Measurements from ENCODE around the gene SENP3.

The SENP3 gene

DNA sequence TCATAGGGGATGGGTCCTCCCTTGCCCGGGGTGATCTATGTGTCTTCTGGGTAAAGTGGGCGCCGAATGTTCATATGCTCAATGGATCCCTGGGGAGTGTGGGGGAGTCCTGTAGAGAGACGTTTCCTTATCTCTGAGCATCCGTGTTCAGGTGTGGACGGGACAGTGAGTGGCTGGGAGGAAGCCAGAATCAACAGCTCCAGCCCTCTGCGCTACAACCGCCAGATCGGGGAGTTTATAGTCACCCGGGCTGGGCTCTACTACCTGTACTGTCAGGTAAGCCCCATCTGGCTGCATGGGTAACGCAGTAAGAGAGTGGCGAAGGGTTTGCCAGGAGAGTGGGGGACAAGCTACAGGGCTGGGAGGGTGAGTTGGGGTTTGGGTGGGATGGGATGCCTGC is 5.1 kb upstream of the SENP3 start:
- no peak for DNase-seq (ENCODE audit: low read depth, low spot score)

GRCh38 chr17:7557147-7557764 is 4.5 kb upstream of the SENP3 start:
- no peak for DNase-seq (ENCODE audit: low read depth, low spot score)

GRCh38 chr17:7557775-7558543 is 3.8 kb upstream of the SENP3 start:
- no peak for DNase-seq (ENCODE audit: low read depth, low spot score)

- no peak for DNase-seq (ENCODE audit: low read depth, low spot score)
Measured at GRCh38 chr17:7558544-7559319, 3.0 kb upstream of the SENP3 start, which contains the start of gene TNFSF13. Gene TNFSF13, plus strand, starts transcription at chr17:7558750. Its CDS starts 290 bp downstream, at chr17:7559040.

DNA sequence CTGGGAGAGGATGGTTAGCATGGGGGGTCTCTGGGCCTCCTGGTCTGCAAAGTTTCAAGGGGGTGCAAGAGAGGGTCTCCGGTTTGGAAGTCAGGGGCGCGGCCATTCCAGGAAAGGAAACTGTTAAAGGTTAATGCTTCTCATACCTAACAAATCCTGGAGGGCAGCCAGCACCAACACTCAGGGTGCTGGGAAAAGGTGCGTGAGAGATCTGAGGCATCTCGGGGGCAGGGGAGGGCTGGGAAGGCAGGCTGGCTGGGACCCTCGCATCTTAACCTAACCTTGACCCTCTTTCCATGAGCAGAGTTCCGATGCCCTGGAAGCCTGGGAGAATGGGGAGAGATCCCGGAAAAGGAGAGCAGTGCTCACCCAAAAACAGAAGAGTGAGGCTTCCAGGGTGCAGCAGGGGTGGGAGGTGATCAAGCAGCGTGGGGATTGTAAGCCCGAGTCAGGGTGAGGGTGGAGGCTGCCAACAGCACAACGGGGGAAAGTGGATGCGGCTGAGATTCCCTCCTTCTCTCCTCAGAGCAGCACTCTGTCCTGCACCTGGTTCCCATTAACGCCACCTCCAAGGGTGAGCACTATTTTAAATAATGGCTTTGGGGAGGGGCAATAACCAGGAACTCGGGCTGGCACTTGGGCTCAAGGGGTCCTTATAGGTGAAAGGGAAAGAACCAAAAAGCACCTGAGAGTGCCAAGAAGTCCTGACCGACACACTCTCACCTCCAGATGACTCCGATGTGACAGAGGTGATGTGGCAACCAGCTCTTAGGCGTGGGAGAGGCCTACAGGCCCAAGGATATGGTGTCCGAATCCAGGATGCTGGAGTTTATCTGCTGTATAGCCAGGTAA is 2.2 kb upstream of the SENP3 start:
- no peak for DNase-seq (ENCODE audit: low read depth, low spot score)

DNA sequence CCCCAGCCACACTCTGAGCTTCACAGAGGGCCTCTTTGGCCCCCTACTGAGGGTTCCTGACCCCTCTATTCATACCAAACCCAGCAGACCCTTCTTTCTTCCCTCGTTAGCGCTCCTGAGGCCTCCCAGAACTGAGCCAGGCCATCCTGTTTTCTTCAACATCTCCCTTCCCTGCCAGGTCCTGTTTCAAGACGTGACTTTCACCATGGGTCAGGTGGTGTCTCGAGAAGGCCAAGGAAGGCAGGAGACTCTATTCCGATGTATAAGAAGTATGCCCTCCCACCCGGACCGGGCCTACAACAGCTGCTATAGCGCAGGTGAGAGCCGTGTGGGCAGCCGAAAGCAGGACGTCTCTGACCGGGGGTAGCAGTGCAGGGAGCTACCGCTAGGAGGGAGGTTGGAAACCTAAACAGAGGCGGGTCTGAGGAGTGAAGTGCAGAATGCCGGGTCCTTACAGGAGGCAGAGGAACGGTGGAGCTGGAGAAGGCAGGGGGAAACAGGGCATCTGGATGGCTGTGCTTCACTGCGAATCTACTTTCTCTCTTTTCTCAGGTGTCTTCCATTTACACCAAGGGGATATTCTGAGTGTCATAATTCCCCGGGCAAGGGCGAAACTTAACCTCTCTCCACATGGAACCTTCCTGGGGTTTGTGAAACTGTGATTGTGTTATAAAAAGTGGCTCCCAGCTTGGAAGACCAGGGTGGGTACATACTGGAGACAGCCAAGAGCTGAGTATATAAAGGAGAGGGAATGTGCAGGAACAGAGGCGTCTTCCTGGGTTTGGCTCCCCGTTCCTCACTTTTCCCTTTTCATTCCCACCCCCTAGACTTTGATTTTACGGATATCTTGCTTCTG is 1.3 kb upstream of the SENP3 start:
- DNase-seq (ENCODE audit: low read depth, low spot score): no peak

GRCh38 chr17:7561028-7561575 is 617 bp upstream of the SENP3 start:
- no peak for DNase-seq (ENCODE audit: low read depth, low spot score)

GRCh38 chr17:7562208-7562605 is 488 bp downstream of the SENP3 start:
- no peak for DNase-seq (ENCODE audit: low read depth, low spot score)

GRCh38 chr17:7563115-7563869 is 1.6 kb downstream of the SENP3 start:
- no peak for DNase-seq (ENCODE audit: low read depth, low spot score)

DNA sequence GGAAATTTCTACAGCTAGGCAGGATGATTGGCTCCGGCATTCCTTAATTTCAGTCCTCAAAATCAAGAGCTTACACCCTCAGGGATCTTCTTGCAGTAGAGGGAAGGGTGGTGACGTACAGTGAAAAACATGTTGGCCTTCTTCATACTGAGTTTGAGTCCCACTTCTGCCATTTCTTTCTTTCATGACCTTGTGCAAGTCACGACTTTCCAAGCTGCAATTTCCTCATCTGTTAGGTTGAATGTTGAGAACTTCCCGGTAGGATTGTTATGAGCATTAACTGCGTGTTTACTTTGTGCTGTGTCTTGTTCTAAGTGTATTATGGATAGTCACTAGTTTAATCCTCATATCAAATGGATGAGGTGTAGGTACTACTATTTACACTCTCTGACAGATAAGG is 7.9 kb downstream of the SENP3 start:
- DNase-seq (ENCODE audit: low read depth, low spot score): no peak

- no peak for DNase-seq (ENCODE audit: low read depth, low spot score)
Measured at GRCh38 chr17:7570351-7570750, 8.6 kb downstream of the SENP3 start.

DNA sequence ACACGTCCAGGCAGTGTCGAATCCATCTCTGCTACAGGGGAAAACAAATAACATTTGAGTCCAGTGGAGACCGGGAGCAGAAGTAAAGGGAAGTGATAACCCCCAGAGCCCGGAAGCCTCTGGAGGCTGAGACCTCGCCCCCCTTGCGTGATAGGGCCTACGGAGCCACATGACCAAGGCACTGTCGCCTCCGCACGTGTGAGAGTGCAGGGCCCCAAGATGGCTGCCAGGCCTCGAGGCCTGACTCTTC is 10.5 kb downstream of the SENP3 start:
- DNase-seq (ENCODE audit: low read depth, low spot score): no peak

DNA sequence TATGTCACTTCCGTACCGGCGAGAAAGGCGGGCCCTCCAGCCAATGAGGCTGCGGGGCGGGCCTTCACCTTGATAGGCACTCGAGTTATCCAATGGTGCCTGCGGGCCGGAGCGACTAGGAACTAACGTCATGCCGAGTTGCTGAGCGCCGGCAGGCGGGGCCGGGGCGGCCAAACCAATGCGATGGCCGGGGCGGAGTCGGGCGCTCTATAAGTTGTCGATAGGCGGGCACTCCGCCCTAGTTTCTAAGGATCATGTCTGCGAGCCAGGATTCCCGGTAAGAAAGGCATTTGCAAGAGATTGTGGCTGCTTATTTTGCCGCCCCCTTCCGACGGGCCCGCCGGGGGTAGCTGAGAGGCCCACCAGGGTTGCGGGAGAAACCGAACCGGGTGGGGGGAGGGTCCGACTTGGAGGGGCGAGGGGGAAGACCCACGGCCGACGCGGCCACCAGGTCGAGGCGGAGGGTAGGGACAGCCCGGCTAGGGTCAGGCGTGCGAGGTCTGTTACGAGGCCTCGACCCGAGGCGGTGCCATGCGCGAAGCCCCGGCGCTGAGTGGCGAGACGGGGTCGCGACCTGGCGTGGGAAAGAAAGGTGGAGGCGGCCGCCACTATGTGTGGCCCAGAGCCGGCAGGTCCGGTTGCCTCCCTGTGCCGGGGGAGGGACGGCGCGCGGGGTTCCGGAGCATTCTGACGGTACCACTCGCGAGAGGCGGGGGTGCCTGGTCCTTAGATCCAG is 11.0 kb downstream of the SENP3 start:
- DNase-seq (ENCODE audit: low read depth, low spot score): peak; percentile 98

- DNase-seq (ENCODE audit: low read depth, low spot score): peak; percentile 86
Measured at GRCh38 chr17:7573324-7574080, 11.8 kb downstream of the SENP3 start.

GRCh38 chr17:7574176-7574953 is 12.6 kb downstream of the SENP3 start:
- no peak for DNase-seq (ENCODE audit: low read depth, low spot score)

DNA sequence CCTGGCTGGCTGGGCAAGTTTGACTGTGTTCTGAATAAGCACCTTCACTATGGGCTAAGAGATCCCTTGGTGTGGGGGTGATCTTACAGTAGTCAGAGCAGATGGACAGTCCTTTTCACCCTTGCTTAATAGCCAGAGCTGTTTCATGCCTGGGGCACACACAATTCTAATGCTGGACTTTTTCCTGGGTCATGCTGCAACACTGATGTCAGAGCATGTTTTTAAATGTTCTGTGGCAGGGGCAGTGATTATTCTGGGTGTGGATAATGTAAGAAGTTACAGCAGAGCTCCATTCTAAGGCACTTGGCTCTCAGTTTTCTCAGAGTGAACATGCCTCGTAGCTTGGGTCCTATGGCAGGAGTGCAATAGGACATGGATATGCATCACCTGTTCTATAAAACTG is 13.8 kb downstream of the SENP3 start:
- DNase-seq (ENCODE audit: low read depth, low spot score): no peak

DNA sequence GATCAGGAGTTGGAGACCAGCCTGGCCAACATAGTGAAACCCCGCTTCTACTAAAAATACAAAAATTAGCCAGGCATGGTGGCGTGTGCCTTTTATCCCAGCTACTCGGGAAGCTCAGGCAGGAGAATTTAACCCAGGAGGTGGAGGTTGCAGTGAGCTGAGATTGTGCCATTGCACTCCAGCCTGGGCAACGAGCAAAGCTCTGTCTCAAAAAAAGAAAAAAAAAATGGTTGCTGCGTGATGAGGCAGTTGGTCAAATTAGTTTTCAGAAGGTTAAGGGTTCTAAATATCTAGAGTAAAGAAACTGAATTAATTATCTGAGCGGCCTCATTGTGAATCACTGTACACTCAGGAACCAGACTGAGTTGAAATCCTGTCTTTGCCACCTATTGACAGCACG is 14.2 kb downstream of the SENP3 start:
- DNase-seq (ENCODE audit: low read depth, low spot score): no peak
